ENCODE measurements around the gene IGF2BP2. TPM values are rescaled to one million over a fixed set of nuclear protein-coding genes. Genes with fewer than 3 reads are reported as not detected.
"Not testable (repeated sequence)": the region's sequence is repeated elsewhere in the genome, so short reads cannot be mapped to it uniquely, and the experiment has no call there.

The IGF2BP2 gene
- total and polyA plus RNA-seq, 11 donors: 5.9 to 21.8 (median 16.8) TPM

DNA sequence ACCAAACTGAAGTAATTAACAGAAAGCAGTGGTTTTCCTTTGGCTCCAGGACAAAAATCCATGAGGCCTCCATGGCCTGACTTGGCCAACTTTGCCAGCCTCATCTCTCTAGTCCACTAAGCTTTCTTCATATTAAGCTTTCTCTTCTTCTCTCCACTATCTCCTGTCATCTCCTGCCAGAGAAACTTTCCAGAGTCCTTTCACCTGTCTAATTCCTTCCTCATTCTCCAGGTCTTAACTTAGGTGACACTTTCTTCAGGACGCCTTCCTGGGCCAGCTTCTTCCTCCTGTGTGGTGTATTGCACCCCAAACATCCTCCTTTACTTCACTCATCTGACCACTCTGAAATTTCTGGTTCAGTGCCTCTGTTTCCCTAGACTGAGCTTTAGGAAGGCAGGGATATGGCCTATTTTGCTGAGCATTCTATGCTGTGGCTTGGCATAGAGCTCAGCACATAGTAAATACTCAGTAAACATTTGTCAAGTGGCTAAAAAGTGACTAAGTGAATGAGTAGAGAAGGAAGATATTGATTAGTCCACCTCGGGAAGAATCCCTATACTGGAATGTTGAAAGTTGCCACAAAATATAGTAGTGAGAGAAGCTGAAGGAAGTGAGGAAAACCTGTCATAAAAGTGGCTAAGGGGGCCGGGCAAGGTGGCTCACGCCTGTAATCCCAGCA lies 34.6 kb upstream of the IGF2BP2 start:
- Histone ChIP-seq H3K27me3 (no peaks in the 10 kb centered on the region), H3K27ac (no peak overlapping the region), H3K9me3 (peaks cover 0 to 25% (median 10%) of the 10 kb centered on the region in 12 donors), H3K4me1 (no peaks in the 10 kb centered on the region), H3K4me3 (no peak overlapping the region), H3K36me3 (no peaks in the 10 kb centered on the region)
- DNase-seq: no peak
- ATAC-seq: no peak
- TF ChIP-seq, protein P1, sequence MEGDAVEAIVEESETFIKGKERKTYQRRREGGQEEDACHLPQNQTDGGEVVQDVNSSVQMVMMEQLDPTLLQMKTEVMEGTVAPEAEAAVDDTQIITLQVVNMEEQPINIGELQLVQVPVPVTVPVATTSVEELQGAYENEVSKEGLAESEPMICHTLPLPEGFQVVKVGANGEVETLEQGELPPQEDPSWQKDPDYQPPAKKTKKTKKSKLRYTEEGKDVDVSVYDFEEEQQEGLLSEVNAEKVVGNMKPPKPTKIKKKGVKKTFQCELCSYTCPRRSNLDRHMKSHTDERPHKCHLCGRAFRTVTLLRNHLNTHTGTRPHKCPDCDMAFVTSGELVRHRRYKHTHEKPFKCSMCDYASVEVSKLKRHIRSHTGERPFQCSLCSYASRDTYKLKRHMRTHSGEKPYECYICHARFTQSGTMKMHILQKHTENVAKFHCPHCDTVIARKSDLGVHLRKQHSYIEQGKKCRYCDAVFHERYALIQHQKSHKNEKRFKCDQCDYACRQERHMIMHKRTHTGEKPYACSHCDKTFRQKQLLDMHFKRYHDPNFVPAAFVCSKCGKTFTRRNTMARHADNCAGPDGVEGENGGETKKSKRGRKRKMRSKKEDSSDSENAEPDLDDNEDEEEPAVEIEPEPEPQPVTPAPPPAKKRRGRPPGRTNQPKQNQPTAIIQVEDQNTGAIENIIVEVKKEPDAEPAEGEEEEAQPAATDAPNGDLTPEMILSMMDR (IDR thresholded peaks at IDR 0.05): no peak
- TF ChIP-seq POLR2A (IDR thresholded peaks at IDR 0.05): no peak
- 87 to 90% (median 89%) methylated on average over 4 of the region's 4 CpGs for WGBS, 4 donors
- intact Hi-C loops (cut with DNase I): no loop called here

GRCh38 chr3:185858502-185859225 lies 33.8 kb upstream of the IGF2BP2 start:
- ATAC-seq (no peak), DNase-seq (no peak)
- Histone ChIP-seq H3K4me3 (no peak overlapping the region), H3K27ac (no peak overlapping the region), H3K4me1 (no peaks in the 10 kb centered on the region), H3K9me3 (peaks cover 0 to 25% (median 10%) of the 10 kb centered on the region in 12 donors), H3K27me3 (no peaks in the 10 kb centered on the region), H3K36me3 (no peaks in the 10 kb centered on the region)
- 85 to 87% (median 85%) methylated on average over 8 of the region's 8 CpGs for WGBS, 4 donors
- no peak for TF ChIP-seq POLR2A (IDR thresholded peaks at IDR 0.05)
- TF ChIP-seq, protein P1 (IDR thresholded peaks at IDR 0.05): no peak
- intact Hi-C loops (cut with DNase I): no loop called here

DNA sequence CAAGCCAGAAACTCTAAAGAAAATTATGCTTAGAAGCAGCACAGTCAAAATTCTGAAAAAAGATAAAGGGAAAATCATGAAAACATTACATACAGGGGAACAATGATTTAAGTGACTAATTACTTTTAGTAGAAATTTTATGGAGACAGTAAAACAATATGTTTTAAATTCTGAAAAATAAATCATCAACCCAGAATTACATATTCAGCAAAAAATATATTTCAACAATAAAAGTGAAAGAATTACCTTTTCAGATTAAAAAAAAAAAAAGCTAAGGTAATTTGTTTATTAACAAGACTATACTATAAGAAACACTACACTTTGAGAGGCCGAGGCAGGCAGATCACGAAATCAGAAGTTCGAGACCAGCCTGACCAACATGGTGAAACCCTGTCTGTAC lies 32.4 kb upstream of the IGF2BP2 start:
- H3K4me3 ChIP-seq: no peak overlapping the region
- WGBS, 4 donors: 79 to 97% (median 82%) methylated on average over 3 of the region's 3 CpGs
- DNase-seq (no peak), ATAC-seq (no peak)
- TF ChIP-seq POLR2A (IDR thresholded peaks at IDR 0.05): no peak
- no peaks in the 10 kb centered on the region for H3K36me3 ChIP-seq
- H3K4me1 ChIP-seq: no peaks in the 10 kb centered on the region
- H3K27ac ChIP-seq: no peak overlapping the region
- no peaks in the 10 kb centered on the region for H3K27me3 ChIP-seq
- peaks cover 0 to 25% (median 10%) of the 10 kb centered on the region in 12 donors for H3K9me3 ChIP-seq
- intact Hi-C loops (cut with DNase I): no loop called here

DNA sequence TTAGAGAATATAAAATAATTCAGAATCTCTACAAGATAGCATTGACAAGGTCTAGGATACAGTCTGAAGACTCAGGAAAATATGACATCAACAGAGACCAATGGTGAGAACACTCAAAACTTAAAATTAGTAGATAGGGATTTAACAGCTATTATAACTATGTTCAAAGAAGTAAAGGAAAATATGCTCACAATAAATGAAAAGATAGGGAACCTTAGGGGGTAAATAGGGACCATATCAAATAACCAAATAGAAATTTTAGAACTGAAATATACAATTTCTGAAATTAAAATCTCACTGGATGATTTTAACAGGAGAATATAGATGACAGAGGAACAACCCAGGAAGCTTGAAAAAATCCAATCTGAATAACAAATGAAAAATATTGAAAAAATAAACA lies 31.8 kb upstream of the IGF2BP2 start:
- DNase-seq (no peak), ATAC-seq (no peak)
- TF ChIP-seq POLR2A (IDR thresholded peaks at IDR 0.05): no peak
- TF ChIP-seq, protein P1 (IDR thresholded peaks at IDR 0.05): no peak
- H3K36me3 ChIP-seq: no peaks in the 10 kb centered on the region
- intact Hi-C loops (cut with DNase I): no loop called here
- H3K9me3 ChIP-seq: peaks cover 0 to 25% (median 10%) of the 10 kb centered on the region in 12 donors
- H3K27me3 ChIP-seq: no peaks in the 10 kb centered on the region
- no peaks in the 10 kb centered on the region for H3K4me1 ChIP-seq
- H3K27ac ChIP-seq: no peak overlapping the region
- no peak overlapping the region for H3K4me3 ChIP-seq

- 92 to 97% (median 94%) methylated on average over 3 of the region's 3 CpGs for WGBS, 4 donors
- peaks cover 0 to 25% (median 10%) of the 10 kb centered on the region in 12 donors for H3K9me3 ChIP-seq
- ATAC-seq; H3K4me3 ChIP-seq; intact Hi-C loops (cut with DNase I); H3K4me1 ChIP-seq; H3K27ac ChIP-seq; H3K36me3 ChIP-seq; DNase-seq; H3K27me3 ChIP-seq: not testable (repeated sequence)
Observed at GRCh38 chr3:185853771-185854170, 28.9 kb upstream of the IGF2BP2 start.
